Measurements from ENCODE around the gene PPP1R15B. TPM values are rescaled to one million over a fixed set of nuclear protein-coding genes. Genes with fewer than 3 reads are reported as not detected.
A peak's percentile ranks its signal among the peaks of the same experiment; 100 is the strongest.

The PPP1R15B gene
- total RNA-seq, 1 experiment from 2014 or later: 50.7 TPM

- POLR2A ChIA-PET (ENCODE audit: unreplicated experiment): interaction anchor here (0.7 kb wide), 1 partner anchor 110 kb away, joined by 4 read pairs; the partner anchor contains the start of gene MDM4
- H2AFZ ChIP-seq (ENCODE audit: low read length): no peak overlapping the region
- ATAC-seq: no peak
- peaks cover 65% of the 10 kb centered on the region for H3K36me3 ChIP-seq (ENCODE audit: low read depth, low read length)
- no peaks in the 10 kb centered on the region for H3K9me2 ChIP-seq (replicated peaks; ENCODE audit: low read length)
- H3K9ac ChIP-seq (ENCODE audit: low read length): no peak overlapping the region
- no peak overlapping the region for H3K27ac ChIP-seq (ENCODE audit: low read length)
- H3K79me2 ChIP-seq (ENCODE audit: low read length): peaks cover 98% of the 10 kb centered on the region
- CTCF ChIA-PET: no interaction called here
- no peaks in the 10 kb centered on the region for H3K9me3 ChIP-seq (ENCODE audit: low read length)
- no peaks in the 10 kb centered on the region for H3F3A ChIP-seq (ENCODE audit: low read length, unreplicated experiment)
- peaks cover 78% of the 10 kb centered on the region for H4K20me1 ChIP-seq (ENCODE audit: low read length)
- no peaks in the 10 kb centered on the region for H3K27me3 ChIP-seq (ENCODE audit: low read length)
- peak overlapping the region; percentile 80 for H3K4me3 ChIP-seq (ENCODE audit: low read length)
- no peak for DNase-seq
- TF ChIP-seq EZH2phosphoT487 (IDR thresholded peaks at IDR 0.05; ENCODE audit: borderline replicate concordance, low read length) (no peak), CTCF (conservative IDR thresholded peaks at IDR 0.05; ENCODE audit: low read depth, low read length) (no peak), EZH2 (IDR thresholded peaks at IDR 0.05; ENCODE audit: low read length, unreplicated experiment) (no peak)
- peak overlapping the region; percentile 85 for H3K4me2 ChIP-seq (ENCODE audit: low read length)
- intact Hi-C loops (cut with micrococcal nuclease): loop anchor here (5.0 kb wide), 1 partner anchor 89 kb away; no protein-coding TSS in a partner anchor
- H3K4me1 ChIP-seq (ENCODE audit: insufficient read depth, low read length): peaks cover 24% of the 10 kb centered on the region
- BruUV-seq (replicated peaks): no TSS peak
These were observed 5.6 kb downstream of the PPP1R15B start for GRCh38 chr1:204405988-204406387.

- Histone ChIP-seq H3F3A (ENCODE audit: low read length, unreplicated experiment) (no peaks in the 10 kb centered on the region), H3K79me2 (ENCODE audit: low read length) (peaks cover 86% of the 10 kb centered on the region), H3K4me1 (ENCODE audit: insufficient read depth, low read length) (peaks cover 24% of the 10 kb centered on the region), H3K9me3 (ENCODE audit: low read length) (no peaks in the 10 kb centered on the region), H3K9me2 (replicated peaks; ENCODE audit: low read length) (no peaks in the 10 kb centered on the region), H3K4me3 (ENCODE audit: low read length) (peak overlapping the region; percentile 80; the same call in 1 of the 2 replicates), H3K36me3 (ENCODE audit: low read depth, low read length) (peaks cover 71% of the 10 kb centered on the region), H4K20me1 (ENCODE audit: low read length) (peaks cover 68% of the 10 kb centered on the region), H2AFZ (ENCODE audit: low read length) (no peak overlapping the region), H3K4me2 (ENCODE audit: low read length) (peak overlapping the region; percentile 85; the same call in 1 of the 2 replicates), H3K27ac (ENCODE audit: low read length) (no peak overlapping the region), H3K27me3 (ENCODE audit: low read length) (no peaks in the 10 kb centered on the region), H3K9ac (ENCODE audit: low read length) (no peak overlapping the region)
- TF ChIP-seq CTCF (conservative IDR thresholded peaks at IDR 0.05; ENCODE audit: low read depth, low read length): no peak
- TF ChIP-seq EZH2phosphoT487 (IDR thresholded peaks at IDR 0.05; ENCODE audit: borderline replicate concordance, low read length): no peak
- TF ChIP-seq EZH2 (IDR thresholded peaks at IDR 0.05; ENCODE audit: low read length, unreplicated experiment): no peak
- DNase-seq (no peak), ATAC-seq (no peak)
- intact Hi-C loops (cut with micrococcal nuclease): loop anchor here (5.0 kb wide), 1 partner anchor 87 kb away; no protein-coding TSS in a partner anchor
- no TSS peak for BruUV-seq (replicated peaks)
- ChIA-PET POLR2A (ENCODE audit: unreplicated experiment) (interaction anchor here (0.6 kb wide), 1 partner anchor 13 kb away, joined by 3 read pairs; no protein-coding TSS in a partner anchor), CTCF (no interaction called here)
These were observed 7.0 kb downstream of the PPP1R15B start for GRCh38 chr1:204404629-204405028.

- Histone ChIP-seq H3K4me1 (ENCODE audit: insufficient read depth, low read length) (peaks cover 28% of the 10 kb centered on the region), H4K20me1 (ENCODE audit: low read length) (peaks cover 45% of the 10 kb centered on the region), H3K79me2 (ENCODE audit: low read length) (peaks cover 64% of the 10 kb centered on the region), H3K27ac (ENCODE audit: low read length) (no peak overlapping the region), H3K9me2 (replicated peaks; ENCODE audit: low read length) (no peaks in the 10 kb centered on the region), H3K4me3 (ENCODE audit: low read length) (no peak overlapping the region), H3F3A (ENCODE audit: low read length, unreplicated experiment) (no peaks in the 10 kb centered on the region), H3K27me3 (ENCODE audit: low read length) (no peaks in the 10 kb centered on the region), H3K36me3 (ENCODE audit: low read depth, low read length) (peaks cover 66% of the 10 kb centered on the region), H3K9ac (ENCODE audit: low read length) (no peak overlapping the region), H3K9me3 (ENCODE audit: low read length) (no peaks in the 10 kb centered on the region), H2AFZ (ENCODE audit: low read length) (no peak overlapping the region), H3K4me2 (ENCODE audit: low read length) (no peak overlapping the region)
- no TSS peak for BruUV-seq (replicated peaks)
- DNase-seq: no peak
- ATAC-seq: no peak
- TF ChIP-seq CTCF (conservative IDR thresholded peaks at IDR 0.05; ENCODE audit: low read depth, low read length) (no peak), EZH2phosphoT487 (IDR thresholded peaks at IDR 0.05; ENCODE audit: borderline replicate concordance, low read length) (no peak), EZH2 (IDR thresholded peaks at IDR 0.05; ENCODE audit: low read length, unreplicated experiment) (no peak)
- POLR2A ChIA-PET (ENCODE audit: unreplicated experiment): no interaction called here
- CTCF ChIA-PET: no interaction called here
- intact Hi-C loops (cut with micrococcal nuclease): no loop called here
These were observed 9.2 kb downstream of the PPP1R15B start for GRCh38 chr1:204402391-204402790.

Data from PC-3 (cell line).